ENCODE data around the gene APELA. TPM values are rescaled to one million over a fixed set of nuclear protein-coding genes. Genes with fewer than 3 reads are reported as not detected.

The APELA gene
- total and polyA plus RNA-seq, 12 donors = not detected

DNA sequence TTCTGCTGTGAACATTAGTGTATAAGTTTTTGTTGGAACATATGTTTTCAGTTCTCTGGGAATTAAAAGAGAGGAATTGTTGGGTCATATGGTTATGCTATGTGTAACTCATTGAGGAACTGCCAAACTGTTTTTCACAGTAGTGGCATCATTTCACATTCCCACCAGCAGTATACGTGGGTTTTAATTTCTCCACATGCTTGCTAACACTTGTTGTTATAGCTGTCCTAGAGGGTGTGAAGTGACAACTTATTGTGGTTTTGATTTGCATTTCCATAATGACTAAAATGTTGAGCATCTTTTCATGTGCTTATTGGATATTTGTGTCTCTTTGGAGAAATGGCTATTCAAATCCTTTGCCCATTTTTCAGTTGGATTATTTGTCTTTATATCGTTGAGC lies 13.7 kb downstream of the APELA start:
- H3K27me3 ChIP-seq = peaks cover 0 to 12% (median 0%) of the 10 kb centered on the region in 7 donors
- TF ChIP-seq, protein P1, sequence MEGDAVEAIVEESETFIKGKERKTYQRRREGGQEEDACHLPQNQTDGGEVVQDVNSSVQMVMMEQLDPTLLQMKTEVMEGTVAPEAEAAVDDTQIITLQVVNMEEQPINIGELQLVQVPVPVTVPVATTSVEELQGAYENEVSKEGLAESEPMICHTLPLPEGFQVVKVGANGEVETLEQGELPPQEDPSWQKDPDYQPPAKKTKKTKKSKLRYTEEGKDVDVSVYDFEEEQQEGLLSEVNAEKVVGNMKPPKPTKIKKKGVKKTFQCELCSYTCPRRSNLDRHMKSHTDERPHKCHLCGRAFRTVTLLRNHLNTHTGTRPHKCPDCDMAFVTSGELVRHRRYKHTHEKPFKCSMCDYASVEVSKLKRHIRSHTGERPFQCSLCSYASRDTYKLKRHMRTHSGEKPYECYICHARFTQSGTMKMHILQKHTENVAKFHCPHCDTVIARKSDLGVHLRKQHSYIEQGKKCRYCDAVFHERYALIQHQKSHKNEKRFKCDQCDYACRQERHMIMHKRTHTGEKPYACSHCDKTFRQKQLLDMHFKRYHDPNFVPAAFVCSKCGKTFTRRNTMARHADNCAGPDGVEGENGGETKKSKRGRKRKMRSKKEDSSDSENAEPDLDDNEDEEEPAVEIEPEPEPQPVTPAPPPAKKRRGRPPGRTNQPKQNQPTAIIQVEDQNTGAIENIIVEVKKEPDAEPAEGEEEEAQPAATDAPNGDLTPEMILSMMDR (IDR thresholded peaks at IDR 0.05) = no peak
- H3K36me3 ChIP-seq = no peaks in the 10 kb centered on the region
- 66 to 74% methylated on average over 2 of the region's 2 CpGs for WGBS, 2 donors
- H3K27ac ChIP-seq = no peak overlapping the region
- DNase-seq (no peak), ATAC-seq (no peak)
- intact Hi-C loops (cut with DNase I) = no loop called here
- H3K4me1 ChIP-seq = no peaks in the 10 kb centered on the region
- H3K9me3 ChIP-seq = no peaks in the 10 kb centered on the region
- H3K4me3 ChIP-seq = no peak overlapping the region

DNA sequence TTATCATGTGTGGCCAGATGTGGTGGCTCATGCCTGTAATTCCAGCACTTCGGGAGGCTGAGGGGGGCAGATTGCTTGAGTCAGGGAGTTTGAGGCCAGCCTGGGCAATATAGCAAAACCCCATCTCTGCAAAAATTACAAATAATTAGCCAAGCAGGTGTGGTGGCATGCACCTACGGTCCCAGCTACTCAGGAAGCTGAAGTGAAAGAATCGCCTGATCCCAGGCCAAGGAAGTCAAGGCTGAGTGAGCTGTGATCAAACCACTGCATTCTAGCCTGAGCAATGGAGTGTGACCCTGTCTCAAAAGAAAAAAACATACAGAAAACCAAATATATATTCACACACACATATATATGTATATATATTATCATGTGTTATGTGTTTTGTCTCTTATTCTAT lies 15.0 kb downstream of the APELA start:
- Histone ChIP-seq H3K9me3 (no peaks in the 10 kb centered on the region), H3K4me1 (no peaks in the 10 kb centered on the region), H3K4me3 (no peak overlapping the region), H3K27ac (no peak overlapping the region), H3K27me3 (peaks cover 0 to 16% (median 0%) of the 10 kb centered on the region in 7 donors), H3K36me3 (no peaks in the 10 kb centered on the region)
- TF ChIP-seq, protein P1 (IDR thresholded peaks at IDR 0.05) = no peak
- DNase-seq (no peak), ATAC-seq (no peak)
- 72 to 81% methylated on average over 3 of the region's 3 CpGs for WGBS, 2 donors
- intact Hi-C loops (cut with DNase I) = no loop called here

DNA sequence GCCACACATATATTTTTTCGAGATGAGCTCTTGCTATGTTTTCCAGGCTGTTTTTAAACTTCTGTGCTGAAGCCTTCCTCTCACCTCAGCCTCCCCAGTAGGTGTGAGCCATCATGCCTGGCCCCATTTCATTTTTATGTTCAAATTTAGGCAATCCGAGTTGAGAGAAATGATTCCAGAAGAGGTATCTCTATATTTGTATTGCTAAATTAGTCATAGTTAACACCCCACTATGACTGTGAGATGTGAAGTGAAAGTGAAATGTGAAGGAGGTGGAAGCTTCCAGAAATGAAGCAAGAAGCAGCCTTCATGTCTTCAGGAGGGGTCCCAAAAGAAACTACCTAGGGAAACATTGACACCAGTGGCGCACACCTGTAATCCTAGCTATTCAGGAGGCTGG lies 17.7 kb downstream of the APELA start:
- Histone ChIP-seq H3K4me3 (no peak overlapping the region), H3K27me3 (peaks cover 0 to 16% (median 0%) of the 10 kb centered on the region in 7 donors), H3K4me1 (no peaks in the 10 kb centered on the region), H3K27ac (no peak overlapping the region), H3K36me3 (no peaks in the 10 kb centered on the region), H3K9me3 (no peaks in the 10 kb centered on the region)
- 73 to 88% methylated on average over 3 of the region's 3 CpGs for WGBS, 2 donors
- TF ChIP-seq, protein P1 (IDR thresholded peaks at IDR 0.05) = no peak
- no peak for DNase-seq
- intact Hi-C loops (cut with DNase I) = no loop called here
- no peak for ATAC-seq

DNA sequence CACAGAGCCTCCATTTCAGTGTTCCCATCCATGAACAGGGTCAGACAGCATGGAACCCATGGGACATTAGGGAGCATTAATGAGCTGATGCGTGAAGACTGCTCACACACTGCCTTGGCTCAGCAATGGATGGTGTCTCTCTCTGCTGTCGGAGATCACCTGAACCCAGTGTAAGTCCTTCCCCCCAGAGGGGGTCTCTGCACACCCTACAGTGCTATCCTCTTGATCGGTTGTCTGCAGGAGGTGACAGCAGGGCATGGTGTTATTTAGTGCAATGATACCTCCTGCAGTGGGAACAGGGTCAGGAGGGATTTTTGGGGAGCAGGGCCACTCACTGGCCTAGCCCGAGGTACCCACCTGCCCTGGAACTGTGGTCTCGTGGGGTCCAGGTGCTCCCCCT lies 25.6 kb downstream of the APELA start:
- 81 to 84% methylated on average over 5 of the region's 5 CpGs for WGBS, 2 donors
- no peak for ATAC-seq
- no peak overlapping the region for H3K27ac ChIP-seq

More for the DNA sequence above, 25.6 kb downstream of the APELA start:
- Histone ChIP-seq H3K4me3 (no peak overlapping the region), H3K9me3 (no peaks in the 10 kb centered on the region), H3K27me3 (no peaks in the 10 kb centered on the region), H3K36me3 (no peaks in the 10 kb centered on the region), H3K4me1 (no peaks in the 10 kb centered on the region)
- TF ChIP-seq, protein P1 (IDR thresholded peaks at IDR 0.05) = no peak
- intact Hi-C loops (cut with DNase I) = no loop called here
- no peak for DNase-seq
